Smooth muscle cell (in vitro differentiated cells): ENCODE results near the gene LAMB4. TPM values are rescaled to one million over a fixed set of nuclear protein-coding genes. Genes with fewer than 3 reads are reported as not detected.

Source experiments
- DNase-seq: peaks from one replicate; lab custom pipeline; 2025; ENCODE audit not compliant: unreplicated experiment; lab: John Stamatoyannopoulos, UW
- H2AFZ ChIP-seq: fragments of 200-600 bp; sonication (generic); 2 replicates; pipeline ENCODE4 v1.6.0; 2016; ENCODE audit warnings: antibody characterized with exemption, low read depth, mild to moderate bottlenecking
- H3F3A ChIP-seq: fragments of 200-600 bp; sonication (generic); 2 replicates; pipeline ENCODE4 v1.6.0; 2017; ENCODE audit warnings: antibody characterized with exemption, low read depth
- H3K27ac ChIP-seq: fragments of 200-600 bp; sonication (generic); 2 replicates; pipeline ENCODE4 v1.5.1; 2016; ENCODE audit warnings: low read depth, mild to moderate bottlenecking
- H3K27me3 ChIP-seq: fragments of 200-600 bp; sonication (generic); 2 replicates; pipeline ENCODE4 v1.6.1; 2016; ENCODE audit warnings: low read depth, mild to moderate bottlenecking
- H3K36me3 ChIP-seq: fragments of 200-600 bp; sonication (generic); 2 replicates; pipeline ENCODE4 v1.5.1; 2016; ENCODE audit warnings: low read depth
- H3K4me1 ChIP-seq: fragments of 200-600 bp; sonication (generic); 2 replicates; pipeline ENCODE4 v1.5.1; 2016; ENCODE audit warnings: low read depth
- H3K4me2 ChIP-seq: fragments of 200-600 bp; sonication (generic); 2 replicates; pipeline ENCODE4 v1.6.0; 2016; ENCODE audit warnings: mild to moderate bottlenecking
- H3K4me3 ChIP-seq: fragments of 200-600 bp; sonication (generic); 2 replicates; pipeline ENCODE4 v1.5.1; 2016; ENCODE audit warnings: mild to moderate bottlenecking
- H3K79me2 ChIP-seq: fragments of 200-600 bp; sonication (generic); 2 replicates; pipeline ENCODE4 v1.6.0; 2016; ENCODE audit warnings: low read depth, mild to moderate bottlenecking
- H3K9ac ChIP-seq: fragments of 200-600 bp; sonication (generic); 2 replicates; pipeline ENCODE4 v1.6.0; 2016; ENCODE audit warnings: low read depth
- H3K9me3 ChIP-seq: fragments of 200-600 bp; sonication (generic); replicated peaks from 2 replicates; pipeline ENCODE4 v1.5.1; 2016; ENCODE audit warnings: low read depth
- H4K20me1 ChIP-seq: fragments of 200-600 bp; sonication (generic); 2 replicates; pipeline ENCODE4 v1.6.0; 2016; ENCODE audit warnings: low read depth
- CTCF ChIP-seq: fragments of 200-600 bp; sonication (generic); IDR thresholded peaks from 2 replicates; pipeline ENCODE4 v1.5.1; 2017; ENCODE audit warnings: borderline replicate concordance, mild to moderate bottlenecking, antibody characterized with exemption; ENCODE audit not compliant: insufficient read depth, poor library complexity, severe bottlenecking
- WGBS: methylation state at CpG from one replicate; pipeline ENCODE4 v1.1.7; 2016; ENCODE audit warnings: low lambda C conversion rate; 5-methylcytosine and 5-hydroxymethylcytosine counted together
- polyA plus RNA-seq: library from polyadenylated mRNA; unstranded; fragments of >200 nt; fragmentation: Nextera tagmentation; extraction: Ambion mirVana; gene quantifications from 2 replicates; pipeline ENCODE4 v1.2.1, GENCODE V29; 2016
- total RNA-seq: library from RNA; depleted of rRNA; stranded (reverse); fragments of >200 nt; gene quantifications from 2 replicates; pipeline ENCODE4 v1.2.3, GENCODE V29; 2014

Gene LAMB4
- total and polyA plus RNA-seq, 2 experiments from 2014 or later = 0.06 to 0.67 TPM

DNA sequence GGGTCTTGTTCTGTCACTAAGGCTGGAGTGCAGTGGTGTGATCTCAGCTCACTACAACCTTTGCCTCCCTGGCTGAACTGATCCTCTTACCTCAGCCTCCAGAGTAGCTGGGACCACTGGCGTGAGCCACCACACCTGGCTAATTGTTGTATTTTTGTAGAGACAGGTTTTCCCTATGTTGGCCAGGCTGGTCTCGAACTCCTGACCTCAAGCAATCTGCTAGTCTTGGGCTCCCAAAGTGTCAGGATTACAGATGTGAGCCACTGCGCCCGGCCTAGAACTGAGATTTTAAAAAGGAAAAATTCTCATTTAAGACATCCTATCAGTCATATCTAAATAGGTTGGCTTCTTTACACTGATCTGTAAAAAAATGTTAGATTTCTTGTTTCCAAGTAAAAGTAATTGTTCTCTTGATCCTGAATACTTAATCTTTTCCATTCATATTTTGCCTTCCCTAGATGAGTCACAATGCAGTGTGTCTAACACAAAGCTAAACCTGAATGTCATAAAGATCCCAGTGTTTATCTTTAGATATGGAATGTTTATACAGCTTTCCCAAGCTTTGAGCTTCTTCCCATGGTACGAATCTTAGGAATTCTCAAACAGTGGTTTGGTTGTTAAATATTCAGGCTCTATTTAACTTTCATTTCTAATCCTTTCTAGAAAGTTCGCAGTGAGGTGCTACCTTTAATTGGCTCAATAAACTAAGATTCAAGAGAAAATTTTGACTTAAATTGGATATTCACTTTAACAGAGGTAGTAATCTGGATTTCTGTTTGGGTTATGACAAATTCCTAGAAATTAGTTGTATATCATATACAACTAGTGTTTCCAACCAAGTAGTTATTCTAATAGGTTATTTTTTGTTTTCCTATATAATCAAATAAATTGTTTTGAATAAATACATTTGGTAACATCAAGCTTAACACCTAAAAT is 115.1 kb downstream of the LAMB4 start:
- no peak for TF ChIP-seq CTCF
- H4K20me1 ChIP-seq = no peaks in the 10 kb centered on the region
- peak overlapping the region; percentile 30 for H3K27ac ChIP-seq
- H3K9me3 ChIP-seq = no peaks in the 10 kb centered on the region
- H3K27me3 ChIP-seq = no peaks in the 10 kb centered on the region
- no peaks in the 10 kb centered on the region for H3K79me2 ChIP-seq
- WGBS = 53% methylated on average over 6 of the region's 6 CpGs
- H3K9ac ChIP-seq = no peak overlapping the region
- H3F3A ChIP-seq = peaks cover 17% of the 10 kb centered on the region
- no peaks in the 10 kb centered on the region for H3K36me3 ChIP-seq
- peaks cover 7% of the 10 kb centered on the region for H3K4me1 ChIP-seq
- H3K4me2 ChIP-seq = peak overlapping the region; percentile 65
- no peak overlapping the region for H3K4me3 ChIP-seq
- DNase-seq = no peak
- no peak overlapping the region for H2AFZ ChIP-seq

DNA sequence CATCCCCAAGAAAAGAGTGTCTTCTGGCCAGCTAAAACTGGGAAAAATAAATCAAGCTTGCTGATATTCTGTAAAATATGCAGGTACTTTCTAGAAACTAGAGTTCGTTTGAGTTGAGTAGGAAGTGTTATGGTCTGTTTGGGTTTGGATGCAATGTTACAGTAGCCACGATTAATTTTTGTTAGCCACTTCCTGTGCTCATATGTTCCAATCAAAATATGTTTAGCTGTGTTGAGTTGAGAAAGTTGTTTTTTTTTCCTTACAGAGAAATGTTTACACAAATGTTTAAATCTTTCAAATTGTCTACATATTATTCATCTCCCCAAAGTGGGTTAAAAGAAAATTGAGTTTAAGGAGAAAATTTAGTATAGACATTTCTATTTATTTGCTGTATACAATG is 115.9 kb downstream of the LAMB4 start:
- Histone ChIP-seq H3K36me3 (no peaks in the 10 kb centered on the region), H3K4me2 (peak overlapping the region; percentile 44), H3K27ac (peak overlapping the region; percentile 30), H3K4me1 (peaks cover 7% of the 10 kb centered on the region), H4K20me1 (no peaks in the 10 kb centered on the region), H3K4me3 (no peak overlapping the region), H3K9me3 (no peaks in the 10 kb centered on the region), H3K27me3 (no peaks in the 10 kb centered on the region), H3K9ac (no peak overlapping the region), H3K79me2 (no peaks in the 10 kb centered on the region), H3F3A (peaks cover 17% of the 10 kb centered on the region), H2AFZ (no peak overlapping the region)
- TF ChIP-seq CTCF = no peak
- DNase-seq = no peak
- WGBS = 66% methylated on average over 2 of the region's 2 CpGs

DNA sequence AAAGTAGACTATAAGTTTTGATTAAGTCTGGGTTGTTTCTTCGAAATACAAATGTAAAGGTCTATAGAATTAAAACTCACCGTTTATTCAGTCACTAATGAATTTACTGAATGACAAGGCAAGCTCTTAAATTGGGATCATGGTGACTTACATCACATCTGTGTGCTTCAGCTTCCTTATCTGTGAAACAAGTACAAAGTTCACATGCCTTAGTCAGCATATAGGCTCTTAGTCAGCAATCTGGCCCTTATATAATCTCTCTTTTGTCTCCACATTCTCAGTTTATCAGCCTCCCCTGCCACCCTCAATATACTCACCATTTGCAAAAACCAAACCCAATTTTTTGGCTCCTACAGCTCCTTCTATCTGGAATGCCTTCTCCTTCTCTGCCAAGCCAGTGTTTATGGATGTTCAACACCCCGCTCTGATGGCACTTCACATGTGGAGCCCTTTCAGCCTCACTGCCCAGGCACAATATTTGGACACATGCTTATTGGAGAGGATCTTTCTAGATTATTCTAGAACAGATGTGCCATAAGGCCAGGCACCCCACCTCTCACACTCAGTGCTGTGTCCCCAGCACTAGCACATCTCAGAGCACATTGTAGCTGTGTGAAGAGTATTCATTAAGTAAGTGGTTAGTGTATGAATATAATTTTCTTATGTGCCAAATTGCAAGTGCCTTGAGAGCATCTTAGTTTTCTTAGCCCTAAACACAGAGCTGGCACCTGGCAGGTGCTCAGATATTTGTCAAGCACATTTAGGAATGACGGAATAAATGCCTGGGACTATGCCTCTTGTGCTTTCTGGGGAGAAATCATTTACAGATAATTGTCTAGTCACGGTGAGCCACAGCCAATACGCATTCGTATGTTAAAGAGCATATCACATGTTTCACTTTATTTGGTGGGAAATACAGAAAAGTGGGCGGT is 117.4 kb downstream of the LAMB4 start:
- Histone ChIP-seq H4K20me1 (no peaks in the 10 kb centered on the region), H3K79me2 (no peaks in the 10 kb centered on the region), H3K9ac (no peak overlapping the region), H3K36me3 (no peaks in the 10 kb centered on the region), H3K4me3 (no peak overlapping the region), H3K27me3 (no peaks in the 10 kb centered on the region), H3K27ac (no peak overlapping the region), H2AFZ (no peak overlapping the region), H3K4me1 (peaks cover 7% of the 10 kb centered on the region), H3F3A (peaks cover 17% of the 10 kb centered on the region), H3K9me3 (no peaks in the 10 kb centered on the region), H3K4me2 (peak overlapping the region; percentile 11)
- no peak for DNase-seq
- no peak for TF ChIP-seq CTCF
- WGBS = 80% methylated on average over 8 of the region's 8 CpGs
